Esophagus squamous epithelium (tissue), 5 donors: ENCODE measurements around the gene PRKCA. TPM values are rescaled to one million over a fixed set of nuclear protein-coding genes. Genes with fewer than 3 reads are reported as not detected.

Experiments used
- DNase-seq: peaks from one replicate; lab custom pipeline; 2025; lab: John Stamatoyannopoulos, UW
- H3K27ac ChIP-seq, 4 donors: fragments of 200-600 bp; sonication (generic); one replicate each; pipeline ENCODE4 v1.5.1; 2016 to 2019; ENCODE audit warnings: mild to moderate bottlenecking in 1 of 4
- H3K27me3 ChIP-seq, 4 donors: fragments of 200-600 bp; sonication (generic); 1 replicate in 3 of 4; 2 replicates in 1 of 4; pipeline versions ENCODE4 v1.5.1 to v1.6.0; 2017 to 2021; ENCODE audit warnings: antibody characterized with exemption in 1 of 4
- H3K36me3 ChIP-seq, 3 donors: fragments of 200-600 bp; sonication (generic); one replicate each; pipeline ENCODE4 v1.5.1; 2016 to 2019
- H3K4me1 ChIP-seq, 3 donors: fragments of 200-600 bp; sonication (generic); one replicate each; pipeline ENCODE4 v1.5.1; 2017 to 2019
- H3K4me3 ChIP-seq, 4 donors: fragments of 200-600 bp; sonication (generic); 1 replicate in 3 of 4; 2 replicates in 1 of 4; pipeline ENCODE4 v1.5.1; 2016 to 2019; ENCODE audit warnings: mild to moderate bottlenecking in 2 of 4, moderate library complexity in 1 of 4
- H3K9me3 ChIP-seq, 3 donors: fragments of 200-600 bp; sonication (generic); one replicate each; pipeline ENCODE4 v1.5.1; 2016 to 2019
- CTCF ChIP-seq, 6 experiments: fragments of 450-650 bp in 4 of 6; fragments of 200-600 bp in 2 of 6; sonication (generic) in 2 of 6; IDR thresholded peaks; one replicate each; pipeline ENCODE4 v1.5.1; 2016 to 2019; ENCODE audit warnings: antibody characterized with exemption in 6 of 6, mild to moderate bottlenecking in 4 of 6, moderate library complexity in 4 of 6
- POLR2A ChIP-seq, 4 donors: fragments of 450-650 bp; IDR thresholded peaks; one replicate each; pipeline ENCODE4 v1.6.1; 2017; ENCODE audit warnings: antibody characterized with exemption in 4 of 4, mild to moderate bottlenecking in 4 of 4, moderate library complexity in 3 of 4
- WGBS, 2 donors: methylation state at CpG; one replicate each; pipeline ENCODE4 v1.1.5; 2018; 5-methylcytosine and 5-hydroxymethylcytosine counted together
- intact Hi-C: fragments of 100-400 bp; cut with DNase I; formaldehyde crosslinking; loops from one replicate; pipeline ENCODE4 v1.15.0; 2022
- small RNA-seq, 4 donors: library from RNA; depleted of rRNA; stranded (forward); fragments of <200 nt; gene quantifications; one replicate each; pipeline ENCODE3, GENCODE V24; 2016
- total RNA-seq, 4 donors: library from RNA; depleted of rRNA; stranded (reverse); fragments of >200 nt; gene quantifications; one replicate each; pipeline ENCODE4 v1.1.0, GENCODE V29; 2016
- donor health status: DM: yes; HTN: yes; CAD: no.

Gene PRKCA
- total RNA-seq, 4 donors from 2014 or later: 2.4 to 9.2 (median 4.2) TPM

GRCh38 chr17:66858226-66859083 is 556.0 kb downstream of the PRKCA start:
- intact Hi-C loops: no loop called here
- 62 to 90% methylated on average over 4 to 6 of the region's 12 CpGs for WGBS, 2 donors
- Histone ChIP-seq H3K4me1 (no peaks in the 10 kb centered on the region), H3K36me3 (no peaks in the 10 kb centered on the region), H3K4me3 (no peak overlapping the region), H3K9me3 (peaks cover 0 to 14% (median 0%) of the 10 kb centered on the region in 3 donors), H3K27ac (no peak overlapping the region), H3K27me3 (peaks cover 0 to 11% (median 0%) of the 10 kb centered on the region in 4 donors)
- TF ChIP-seq POLR2A (IDR thresholded peaks at IDR 0.05) (no peak), CTCF (IDR thresholded peaks at IDR 0.05) (no peak)
- no peak for DNase-seq

- TF ChIP-seq POLR2A (IDR thresholded peaks at IDR 0.05) (no peak), CTCF (IDR thresholded peaks at IDR 0.05) (no peak)
- Histone ChIP-seq H3K27ac (no peak overlapping the region), H3K4me1 (no peaks in the 10 kb centered on the region), H3K9me3 (peaks cover 0 to 18% (median 0%) of the 10 kb centered on the region in 3 donors), H3K36me3 (no peaks in the 10 kb centered on the region), H3K27me3 (peaks cover 0 to 11% (median 0%) of the 10 kb centered on the region in 4 donors), H3K4me3 (no peak overlapping the region)
- DNase-seq: no peak
- intact Hi-C loops: no loop called here
- WGBS, 2 donors: 57 to 68% methylated on average over 6 to 7 of the region's 8 CpGs
These were observed 556.9 kb downstream of the PRKCA start for GRCh38 chr17:66859353-66859752.

DNA sequence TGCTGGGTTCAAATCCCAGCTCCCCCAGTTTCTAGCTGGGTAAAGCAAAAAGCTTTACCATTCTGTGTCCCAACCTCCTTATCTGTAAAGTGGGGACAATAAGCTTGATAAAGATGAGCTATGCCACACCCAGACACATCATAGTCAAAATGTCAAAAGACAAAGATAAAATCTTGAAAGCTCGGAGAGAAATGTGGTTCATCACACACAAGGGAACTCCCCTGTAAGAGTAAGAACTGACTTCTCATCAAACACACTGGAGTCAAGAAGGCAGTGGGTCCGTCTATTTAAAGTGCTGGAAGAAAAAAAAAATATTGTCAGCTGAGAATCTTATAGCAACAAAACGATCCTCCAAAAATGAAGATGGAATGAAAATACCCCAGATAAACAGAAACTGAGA is 557.8 kb downstream of the PRKCA start:
- TF ChIP-seq CTCF (IDR thresholded peaks at IDR 0.05) (no peak), POLR2A (IDR thresholded peaks at IDR 0.05) (no peak)
- 66 to 85% methylated on average over 3 of the region's 3 CpGs for WGBS, 2 donors
- Histone ChIP-seq H3K4me1 (no peaks in the 10 kb centered on the region), H3K36me3 (no peaks in the 10 kb centered on the region), H3K4me3 (no peak overlapping the region), H3K9me3 (peaks cover 0 to 10% (median 0%) of the 10 kb centered on the region in 3 donors), H3K27me3 (peaks cover 0 to 11% (median 0%) of the 10 kb centered on the region in 4 donors), H3K27ac (no peak overlapping the region)
- DNase-seq: no peak
- intact Hi-C loops: no loop called here

Small RNA genes within 50 kb of the gene (small RNA-seq; reads per million reads assigned to genes)
- gene MIR634 (0 reads per million in 4 donors), gene RN7SL735P (0 to 0.15 (median 0) reads per million in 4 donors), gene RNA5SP444 (0 to 0.30 (median 0.12) reads per million in 4 donors), gene RNA5SP445 (0 to 0.21 (median 0) reads per million in 4 donors), gene RNU6-928P (0 reads per million in 4 donors)

Other genes starting within 250 kb of the PRKCA start
- 10 to 100 TPM in 1 of 4 donors, 1 to 10 TPM in 3; 2.5 to 10.9 (median 6.4) TPM for gene CEP112, start 110.5 kb upstream of the PRKCA start, total RNA-seq
- not detected for gene APOH, start 73.2 kb upstream of the PRKCA start, total RNA-seq